ENCODE results near the gene TINAGL1. TPM values are rescaled to one million over a fixed set of nuclear protein-coding genes. Genes with fewer than 3 reads are reported as not detected.

The TINAGL1 gene
- total RNA-seq, 4 donors from 2014 or later, result 89.7 to 661 (median 197) TPM

DNA sequence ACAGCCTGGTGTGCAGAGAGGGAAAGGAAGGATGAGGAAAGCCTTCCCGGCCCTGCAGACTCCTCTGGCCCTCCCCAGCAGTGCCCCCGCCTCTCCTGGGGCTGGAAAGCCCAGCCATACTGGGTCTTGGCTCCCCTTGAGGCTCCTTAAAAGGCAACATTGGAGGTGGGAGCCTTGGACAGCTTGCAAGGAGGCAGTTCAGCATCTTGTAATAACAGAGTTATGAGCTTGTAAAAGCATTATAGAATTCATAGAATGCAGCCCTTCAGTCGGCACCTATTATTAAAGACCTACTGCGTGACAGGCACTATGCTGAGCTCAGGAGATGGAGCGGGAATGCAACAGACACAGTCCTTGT, 4.2 kb downstream of the TINAGL1 start:
- DNase-seq (ENCODE audit: low spot score) (no peak), ATAC-seq (ENCODE audit: low FRiP score) (no peak)
- TF ChIP-seq, protein P1, sequence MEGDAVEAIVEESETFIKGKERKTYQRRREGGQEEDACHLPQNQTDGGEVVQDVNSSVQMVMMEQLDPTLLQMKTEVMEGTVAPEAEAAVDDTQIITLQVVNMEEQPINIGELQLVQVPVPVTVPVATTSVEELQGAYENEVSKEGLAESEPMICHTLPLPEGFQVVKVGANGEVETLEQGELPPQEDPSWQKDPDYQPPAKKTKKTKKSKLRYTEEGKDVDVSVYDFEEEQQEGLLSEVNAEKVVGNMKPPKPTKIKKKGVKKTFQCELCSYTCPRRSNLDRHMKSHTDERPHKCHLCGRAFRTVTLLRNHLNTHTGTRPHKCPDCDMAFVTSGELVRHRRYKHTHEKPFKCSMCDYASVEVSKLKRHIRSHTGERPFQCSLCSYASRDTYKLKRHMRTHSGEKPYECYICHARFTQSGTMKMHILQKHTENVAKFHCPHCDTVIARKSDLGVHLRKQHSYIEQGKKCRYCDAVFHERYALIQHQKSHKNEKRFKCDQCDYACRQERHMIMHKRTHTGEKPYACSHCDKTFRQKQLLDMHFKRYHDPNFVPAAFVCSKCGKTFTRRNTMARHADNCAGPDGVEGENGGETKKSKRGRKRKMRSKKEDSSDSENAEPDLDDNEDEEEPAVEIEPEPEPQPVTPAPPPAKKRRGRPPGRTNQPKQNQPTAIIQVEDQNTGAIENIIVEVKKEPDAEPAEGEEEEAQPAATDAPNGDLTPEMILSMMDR (IDR thresholded peaks at IDR 0.05), result no peak

DNA sequence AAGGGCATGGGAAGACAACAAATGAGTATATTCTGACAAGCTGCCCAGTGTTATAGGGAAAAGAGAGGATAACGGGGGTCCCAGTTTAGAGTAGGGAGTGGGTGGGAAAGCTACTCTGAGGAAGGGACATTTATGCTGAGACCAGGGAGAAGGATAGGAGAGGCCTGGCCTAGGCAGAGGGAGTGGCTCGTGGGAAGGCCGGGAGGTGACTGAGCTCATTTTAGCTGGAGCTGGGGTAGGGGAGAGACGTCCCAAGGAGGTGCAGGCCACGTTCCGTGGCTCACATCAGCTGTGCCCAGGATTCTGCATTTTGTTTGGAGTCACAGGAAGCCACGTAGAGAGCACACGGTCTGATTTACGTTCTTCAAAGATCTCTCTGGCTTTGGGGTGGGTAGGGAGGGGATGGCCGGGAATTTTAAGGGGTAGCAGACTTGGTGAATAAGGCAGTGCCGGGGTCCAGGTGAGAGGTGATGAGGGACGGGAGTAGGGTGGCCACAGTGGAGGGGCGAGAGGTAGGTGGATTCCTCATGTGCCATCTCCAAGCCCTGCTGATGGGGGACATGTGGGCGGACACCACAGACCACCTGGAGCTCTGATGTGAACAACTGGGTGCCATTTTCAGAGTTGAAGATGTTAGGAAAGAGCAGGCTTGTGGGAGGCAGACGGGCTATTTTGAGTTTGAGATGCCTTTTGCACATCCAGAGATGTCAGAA, 4.7 kb downstream of the TINAGL1 start:
- ATAC-seq (ENCODE audit: low FRiP score) (no peak), DNase-seq (ENCODE audit: low spot score) (no peak)
- TF ChIP-seq, protein P1 (IDR thresholded peaks at IDR 0.05), result no peak

DNA sequence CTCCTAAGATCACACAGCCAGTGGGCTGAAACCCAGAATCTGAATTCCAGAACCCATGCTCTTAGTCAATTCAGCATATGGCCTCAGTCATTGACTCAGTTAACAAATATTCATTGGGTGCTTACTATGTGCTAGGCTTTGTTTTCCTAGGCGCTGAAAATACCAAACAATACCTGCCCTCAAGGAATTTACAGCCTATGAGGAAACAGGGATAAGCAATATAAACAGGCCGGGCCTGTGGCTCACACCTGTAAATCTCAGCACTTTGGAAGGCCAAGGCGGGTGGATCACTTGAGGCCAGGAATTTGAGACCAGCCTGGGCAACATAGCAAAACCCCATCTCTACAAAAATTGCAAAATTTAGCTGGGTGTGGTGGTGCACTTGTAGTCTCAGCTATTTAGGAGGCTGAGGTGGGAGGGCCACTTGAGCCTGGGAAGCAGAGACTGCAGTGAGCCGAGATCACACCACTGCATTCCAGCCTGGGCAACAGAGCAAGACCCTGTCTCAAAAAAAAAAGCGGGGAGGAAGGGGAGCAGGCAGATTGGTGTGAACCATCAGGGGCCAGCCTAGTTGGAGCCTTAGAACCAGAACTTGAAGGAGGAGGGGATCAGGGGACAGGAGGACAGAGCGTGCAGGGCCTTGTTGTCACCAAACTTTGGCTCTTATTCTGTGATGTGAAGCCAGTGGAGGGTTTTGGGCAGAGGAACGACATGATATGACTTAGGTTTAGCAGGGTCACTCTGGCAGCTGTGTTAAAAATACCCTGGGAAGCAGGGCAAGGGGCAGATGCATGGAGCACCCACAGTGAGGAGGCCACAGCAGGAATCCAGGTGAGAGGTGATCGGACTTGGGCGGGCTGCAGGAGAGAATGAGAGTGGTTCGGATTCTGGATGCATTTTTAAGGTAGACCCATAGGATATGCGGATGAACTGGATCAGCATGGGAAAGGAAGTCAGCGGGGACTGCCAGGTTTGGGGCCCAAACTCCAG, 5.8 kb downstream of the TINAGL1 start:
- no peak for ATAC-seq (ENCODE audit: low FRiP score)
- TF ChIP-seq, protein P1 (IDR thresholded peaks at IDR 0.05), result no peak
- no peak for DNase-seq (ENCODE audit: low spot score)

DNA sequence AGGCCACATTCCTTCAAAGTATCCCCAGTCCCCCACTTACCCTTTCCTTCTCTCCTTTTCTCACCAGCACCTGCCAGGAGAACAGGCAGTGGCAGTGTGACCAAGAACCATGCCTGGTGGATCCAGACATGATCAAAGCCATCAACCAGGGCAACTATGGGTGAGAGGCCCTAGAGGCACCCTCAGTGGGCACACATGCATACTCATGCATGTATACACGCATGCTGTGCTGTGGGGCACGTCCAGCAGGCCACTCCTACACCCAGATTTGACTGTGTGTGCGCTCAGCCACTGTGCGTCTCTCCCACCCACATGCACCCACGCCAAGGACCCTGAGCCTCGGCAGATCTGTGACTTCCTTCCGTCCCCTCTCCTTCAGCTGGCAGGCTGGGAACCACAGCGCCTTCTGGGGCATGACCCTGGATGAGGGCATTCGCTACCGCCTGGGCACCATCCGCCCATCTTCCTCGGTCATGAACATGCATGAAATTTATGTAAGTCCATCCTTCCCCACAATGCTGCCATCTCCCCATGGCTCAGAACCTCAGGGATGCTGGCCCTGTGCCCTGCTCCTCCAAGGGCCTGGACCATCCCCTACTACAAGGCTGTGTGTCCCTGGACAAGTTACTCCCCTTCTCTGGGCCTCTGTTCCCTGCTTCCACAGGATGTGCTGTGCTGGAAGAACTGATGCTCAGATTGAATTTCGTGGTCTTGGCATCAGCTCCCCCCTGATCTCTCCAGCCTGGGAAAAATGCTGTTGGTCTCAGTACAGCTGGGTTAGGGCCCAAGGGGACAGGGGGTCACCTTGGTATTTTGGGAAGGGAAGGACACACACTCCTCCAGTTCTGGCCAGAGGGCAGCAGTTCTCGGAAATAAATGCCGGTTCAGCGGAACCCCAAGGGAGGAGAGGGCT, 7.0 kb downstream of the TINAGL1 start:
- TF ChIP-seq, protein P1 (IDR thresholded peaks at IDR 0.05), result no peak
- ATAC-seq (ENCODE audit: low FRiP score) (no peak), DNase-seq (ENCODE audit: low spot score) (no peak)

DNA sequence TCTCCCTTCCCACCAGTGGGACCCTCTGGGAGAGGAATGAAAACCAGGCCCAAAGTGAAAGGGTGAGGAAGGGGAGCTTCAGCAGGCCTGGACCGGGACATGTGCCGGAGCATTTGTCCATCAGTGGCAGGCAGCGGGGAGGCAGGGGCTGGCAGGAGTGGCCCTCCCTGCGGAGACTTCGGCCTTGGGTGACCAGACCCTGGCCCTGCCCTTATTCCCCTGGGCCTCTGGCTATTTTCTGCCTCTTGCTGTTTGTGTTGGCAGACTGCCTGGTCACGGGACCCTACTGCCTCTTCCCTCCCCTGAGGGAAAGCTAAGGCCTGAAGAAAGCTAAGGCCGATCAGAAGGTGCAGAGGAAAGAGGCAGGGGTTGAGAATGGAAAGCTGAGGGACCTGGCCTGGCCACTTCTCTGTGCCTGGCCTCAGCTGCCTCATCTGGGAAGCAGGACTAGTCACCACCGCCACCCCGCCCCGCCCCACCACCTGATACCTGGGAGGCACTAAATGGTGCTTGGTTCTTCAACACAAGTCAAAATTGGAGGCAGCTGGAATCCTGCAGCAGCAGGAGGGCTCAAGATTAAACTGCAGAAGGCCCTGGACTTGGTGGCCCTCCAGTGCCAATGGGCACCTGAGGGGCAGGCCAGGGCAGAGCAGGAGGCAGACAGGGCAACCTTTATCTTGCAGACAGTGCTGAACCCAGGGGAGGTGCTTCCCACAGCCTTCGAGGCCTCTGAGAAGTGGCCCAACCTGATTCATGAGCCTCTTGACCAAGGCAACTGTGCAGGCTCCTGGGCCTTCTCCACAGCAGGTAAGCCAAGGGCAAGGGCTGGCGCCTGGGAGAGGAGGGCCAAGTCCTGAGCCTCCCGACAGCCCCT, 7.9 kb downstream of the TINAGL1 start:
- DNase-seq (ENCODE audit: low spot score) (no peak), ATAC-seq (ENCODE audit: low FRiP score) (no peak)
- TF ChIP-seq, protein P1 (IDR thresholded peaks at IDR 0.05), result no peak
